GM23248 (cell line): Measurements from ENCODE around the gene CCDC8.

Source experiments
- EZH2 ChIP-seq: fragments of 200-600 bp; sonication (generic); IDR thresholded peaks from 2 replicates; pipeline ENCODE4 v1.6.1; 2018; ENCODE audit warnings: antibody characterized with exemption, mild to moderate bottlenecking; ENCODE audit not compliant: insufficient read depth, poor library complexity, severe bottlenecking
- EZH2phosphoT487 ChIP-seq: fragments of 200-600 bp; sonication (generic); IDR thresholded peaks from 2 replicates; pipeline ENCODE4 v1.6.1; 2018; ENCODE audit warnings: antibody characterized with exemption, moderate library complexity, mild to moderate bottlenecking, low read depth; ENCODE audit not compliant: insufficient read depth

GRCh38 chr19:46461537-46461936 lies 48.2 kb upstream of the CCDC8 start:
- TF ChIP-seq EZH2: no peak
- TF ChIP-seq EZH2phosphoT487: no peak
